Fibroblast of lung (primary cell): ENCODE results near the gene TAB3. TPM values are rescaled to one million over a fixed set of nuclear protein-coding genes. Genes with fewer than 3 reads are reported as not detected.

Experiments
- DNase-seq, 2 donors: peaks; one replicate each; pipeline versions ENCODE4 v3.0.0 to v3.0.0-alpha.2; 2010; ENCODE audit warnings: low read depth in 2 of 2
- H2AFZ ChIP-seq: 2 replicates; pipeline ENCODE4 v1.5.1; 2012; ENCODE audit warnings: low read length, control low read depth, inconsistent platforms
- H3K27ac ChIP-seq: 2 replicates; pipeline ENCODE4 v1.5.1; 2011; ENCODE audit warnings: low read length, control low read depth; ENCODE audit not compliant: insufficient read depth
- H3K27me3 ChIP-seq: 2 replicates; pipeline ENCODE4 v1.5.1; 2011; ENCODE audit warnings: mild to moderate bottlenecking, low read length; ENCODE audit not compliant: control insufficient read depth, insufficient read depth
- H3K36me3 ChIP-seq: 2 replicates; pipeline ENCODE4 v1.5.1; 2011; ENCODE audit warnings: low read length; ENCODE audit not compliant: control insufficient read depth, insufficient read depth
- H3K4me1 ChIP-seq: 2 replicates; pipeline ENCODE4 v1.5.1; 2011; ENCODE audit warnings: low read length; ENCODE audit not compliant: control insufficient read depth, insufficient read depth; ENCODE audit errors: extremely low read depth
- H3K4me2 ChIP-seq: 2 replicates; pipeline ENCODE4 v1.5.1; 2011; ENCODE audit warnings: low read length, control low read depth; ENCODE audit not compliant: insufficient read depth; ENCODE audit errors: extremely low read depth
- H3K4me3 ChIP-seq, 4 experiments: fragments of 200-600 bp in 1 of 4; sonication (generic) in 1 of 4; replicated peaks in 1 of 4; 2 replicates each; pipeline ENCODE4 v1.5.1; 2011 to 2016; ENCODE audit warnings: low read length in 4 of 4, low read depth in 3 of 4, mild to moderate bottlenecking in 3 of 4, control low read depth in 2 of 4, inconsistent platforms in 1 of 4, mixed read lengths in 1 of 4; ENCODE audit not compliant: insufficient read depth in 1 of 4; ENCODE audit errors: control extremely low read depth in 1 of 4
- H3K79me2 ChIP-seq: 2 replicates; pipeline ENCODE4 v1.5.1; 2012; ENCODE audit warnings: mild to moderate bottlenecking, low read length, inconsistent platforms; ENCODE audit not compliant: control insufficient read depth, insufficient read depth
- H3K9ac ChIP-seq: 2 replicates; pipeline ENCODE4 v1.5.1; 2011; ENCODE audit warnings: mild to moderate bottlenecking, low read length, control low read depth; ENCODE audit not compliant: insufficient read depth
- H3K9me3 ChIP-seq: 2 replicates; pipeline ENCODE4 v1.5.1; 2012; ENCODE audit warnings: low read depth, low read length; ENCODE audit not compliant: control insufficient read depth, insufficient read depth
- H4K20me1 ChIP-seq: 2 replicates; pipeline ENCODE4 v1.5.1; 2011; ENCODE audit warnings: low read length; ENCODE audit not compliant: control insufficient read depth, insufficient read depth; ENCODE audit errors: extremely low read depth
- EZH2 ChIP-seq: IDR thresholded peaks from 2 replicates; pipeline ENCODE4 v1.5.1; 2012; ENCODE audit warnings: low read length, control low read depth, mild to moderate bottlenecking; ENCODE audit errors: missing control alignments
- polyA plus RNA-seq, 2 donors: library from polyadenylated mRNA; depleted of rRNA in 1 of 2; stranded (reverse) in 1 of 2; unstranded in 1 of 2; fragments of >200 nt; gene quantifications; 2 replicates each; pipeline ENCODE4 v1.2.1, GENCODE V29; 2011 to 2012; ENCODE audit warnings: missing spikeins in 1 of 2
- total RNA-seq: library from RNA; depleted of rRNA; stranded (reverse); fragments of >200 nt; gene quantifications from 2 replicates; pipeline ENCODE4 v1.2.1, GENCODE V29; 2014
- TF ChIP-seq, protein P1 (sequence below), 2 donors: IDR thresholded peaks in 1 of 2; conservative IDR thresholded peaks in 1 of 2; 1 replicate in 1 of 2; 2 replicates in 1 of 2; pipeline ENCODE4 v1.5.1; 2011 to 2012; ENCODE audit warnings: low read length in 2 of 2, control low read depth in 1 of 2, inconsistent platforms in 1 of 2, low read depth in 1 of 2, mild to moderate bottlenecking in 1 of 2

The TAB3 gene
- total and polyA plus RNA-seq, 2 donors (not counting 1 experiment from before 2014, with no cell fraction given): 8.6 to 14.9 TPM

DNA sequence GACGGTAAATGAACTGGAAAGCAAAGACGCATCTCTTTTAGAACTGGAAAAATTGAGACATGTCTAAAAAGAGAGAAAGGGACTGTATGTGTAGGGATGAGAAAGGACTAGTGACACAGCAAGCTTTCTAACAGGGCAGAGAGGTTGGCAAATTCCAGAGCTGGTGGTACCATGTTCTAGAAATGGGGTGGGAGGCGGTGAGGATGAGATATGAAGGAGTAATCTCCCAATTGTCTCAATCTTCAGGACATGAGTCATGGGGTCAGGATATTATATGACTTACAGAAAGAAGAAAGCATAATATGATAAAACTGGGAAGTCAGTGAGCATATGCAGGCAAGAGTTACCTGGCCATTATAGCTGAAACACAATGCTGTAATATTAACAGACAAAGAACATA is 14.2 kb downstream of the TAB3 start:
- Histone ChIP-seq H3K4me3 (no peak overlapping the region), H3K9me3 (no peaks in the 10 kb centered on the region), H3K27me3 (no peaks in the 10 kb centered on the region), H3K4me2 (no peak overlapping the region), H3K4me1 (peaks cover 3% of the 10 kb centered on the region), H3K9ac (no peak overlapping the region), H3K27ac (no peak overlapping the region), H2AFZ (no peak overlapping the region), H4K20me1 (no peaks in the 10 kb centered on the region), H3K36me3 (no peaks in the 10 kb centered on the region), H3K79me2 (no peaks in the 10 kb centered on the region)
- no peak for TF ChIP-seq EZH2
- DNase-seq: no peak

DNA sequence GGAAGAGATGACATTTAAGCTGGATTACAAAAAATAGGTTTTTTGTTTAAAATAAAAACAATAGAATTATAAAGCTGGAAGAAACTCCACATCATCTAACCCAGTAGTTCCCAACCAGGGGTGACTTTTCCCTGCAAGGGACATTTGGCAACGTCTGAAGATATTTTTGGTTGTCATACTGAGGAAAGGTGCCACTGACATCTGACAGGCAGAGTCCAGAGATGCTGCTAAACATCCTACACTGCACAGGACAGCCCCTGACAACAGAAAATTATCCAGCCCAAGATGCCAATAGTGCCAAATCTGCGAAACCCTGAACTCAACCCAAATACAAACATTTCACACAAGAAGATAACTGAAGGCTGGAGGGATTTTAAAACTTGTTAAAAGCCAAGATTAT is 18.5 kb downstream of the TAB3 start:
- Histone ChIP-seq H3K36me3 (no peaks in the 10 kb centered on the region), H3K27me3 (no peaks in the 10 kb centered on the region), H2AFZ (no peak overlapping the region), H3K4me3 (no peak overlapping the region), H3K9ac (no peak overlapping the region), H4K20me1 (no peaks in the 10 kb centered on the region), H3K4me2 (no peak overlapping the region), H3K4me1 (no peaks in the 10 kb centered on the region), H3K79me2 (no peaks in the 10 kb centered on the region), H3K9me3 (no peaks in the 10 kb centered on the region), H3K27ac (no peak overlapping the region)
- TF ChIP-seq, protein P1, sequence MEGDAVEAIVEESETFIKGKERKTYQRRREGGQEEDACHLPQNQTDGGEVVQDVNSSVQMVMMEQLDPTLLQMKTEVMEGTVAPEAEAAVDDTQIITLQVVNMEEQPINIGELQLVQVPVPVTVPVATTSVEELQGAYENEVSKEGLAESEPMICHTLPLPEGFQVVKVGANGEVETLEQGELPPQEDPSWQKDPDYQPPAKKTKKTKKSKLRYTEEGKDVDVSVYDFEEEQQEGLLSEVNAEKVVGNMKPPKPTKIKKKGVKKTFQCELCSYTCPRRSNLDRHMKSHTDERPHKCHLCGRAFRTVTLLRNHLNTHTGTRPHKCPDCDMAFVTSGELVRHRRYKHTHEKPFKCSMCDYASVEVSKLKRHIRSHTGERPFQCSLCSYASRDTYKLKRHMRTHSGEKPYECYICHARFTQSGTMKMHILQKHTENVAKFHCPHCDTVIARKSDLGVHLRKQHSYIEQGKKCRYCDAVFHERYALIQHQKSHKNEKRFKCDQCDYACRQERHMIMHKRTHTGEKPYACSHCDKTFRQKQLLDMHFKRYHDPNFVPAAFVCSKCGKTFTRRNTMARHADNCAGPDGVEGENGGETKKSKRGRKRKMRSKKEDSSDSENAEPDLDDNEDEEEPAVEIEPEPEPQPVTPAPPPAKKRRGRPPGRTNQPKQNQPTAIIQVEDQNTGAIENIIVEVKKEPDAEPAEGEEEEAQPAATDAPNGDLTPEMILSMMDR (conservative IDR thresholded peaks at IDR 0.05 in 1 of 2, IDR thresholded peaks at IDR 0.05 in 1 of 2; ENCODE audit: low read depth in 1 of 2, low read length in 2 of 2): no peak
- no peak for TF ChIP-seq EZH2
- no peak for DNase-seq

GRCh38 chrX:30865612-30866011 is 23.4 kb downstream of the TAB3 start:
- no peak for DNase-seq
- no peak overlapping the region for H2AFZ ChIP-seq

More at GRCh38 chrX:30865612-30866011, 23.4 kb downstream of the TAB3 start:
- H3K36me3 ChIP-seq: no peaks in the 10 kb centered on the region
- no peaks in the 10 kb centered on the region for H4K20me1 ChIP-seq
- no peak overlapping the region for H3K4me3 ChIP-seq
- no peaks in the 10 kb centered on the region for H3K27me3 ChIP-seq
- no peak overlapping the region for H3K27ac ChIP-seq
- no peaks in the 10 kb centered on the region for H3K9me3 ChIP-seq
- no peaks in the 10 kb centered on the region for H3K79me2 ChIP-seq
- no peaks in the 10 kb centered on the region for H3K4me1 ChIP-seq
- no peak overlapping the region for H3K9ac ChIP-seq
- H3K4me2 ChIP-seq: no peak overlapping the region
- TF ChIP-seq, protein P1 (conservative IDR thresholded peaks at IDR 0.05 in 1 of 2, IDR thresholded peaks at IDR 0.05 in 1 of 2; ENCODE audit: low read depth in 1 of 2, low read length in 2 of 2): no peak
- TF ChIP-seq EZH2: no peak
